Ovary (tissue), 3 donors: Measurements from ENCODE around the gene GNG11.

Source experiments
- EP300 ChIP-seq: sonication (generic); formaldehyde crosslinking; IDR thresholded peaks from one replicate; pipeline ENCODE4 v1.6.1; 2017; ENCODE audit warnings: antibody characterized with exemption
- POLR2A ChIP-seq: fragments of 450-650 bp; IDR thresholded peaks from one replicate; pipeline ENCODE4 v1.6.1; 2017; ENCODE audit warnings: antibody characterized with exemption, mild to moderate bottlenecking, moderate library complexity
- TF ChIP-seq, protein P1 (sequence below), 3 donors: fragments of 450-650 bp in 2 of 3; fragments of 200-600 bp in 1 of 3; IDR thresholded peaks; one replicate each; pipeline versions ENCODE4 v1.5.1 to v1.8.0; 2016 to 2022; ENCODE audit warnings: antibody characterized with exemption in 3 of 3, mild to moderate bottlenecking in 1 of 3
- donor health status: DM: no; HTN: no; CAD: no.

DNA sequence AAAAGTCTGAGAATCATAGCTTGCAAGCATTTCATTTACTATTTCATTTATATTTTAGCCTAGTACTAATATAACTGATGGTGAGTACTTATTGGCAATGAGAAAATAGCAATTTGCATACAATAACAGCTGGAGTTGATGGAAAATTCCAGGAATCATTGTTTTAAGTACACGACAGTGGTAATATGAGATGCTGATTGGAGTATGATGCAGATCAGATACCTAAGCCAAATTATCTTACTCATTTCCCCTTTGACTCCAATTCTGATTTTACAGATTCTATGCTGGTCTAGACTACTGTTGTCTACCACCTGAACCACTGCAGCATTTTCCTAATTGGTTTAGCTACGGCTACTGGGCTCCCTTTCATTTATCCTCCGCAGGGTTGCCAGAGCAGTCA lies 36.7 kb downstream of the GNG11 start:
- TF ChIP-seq POLR2A (no peak), EP300 (no peak)
- TF ChIP-seq, protein P1, sequence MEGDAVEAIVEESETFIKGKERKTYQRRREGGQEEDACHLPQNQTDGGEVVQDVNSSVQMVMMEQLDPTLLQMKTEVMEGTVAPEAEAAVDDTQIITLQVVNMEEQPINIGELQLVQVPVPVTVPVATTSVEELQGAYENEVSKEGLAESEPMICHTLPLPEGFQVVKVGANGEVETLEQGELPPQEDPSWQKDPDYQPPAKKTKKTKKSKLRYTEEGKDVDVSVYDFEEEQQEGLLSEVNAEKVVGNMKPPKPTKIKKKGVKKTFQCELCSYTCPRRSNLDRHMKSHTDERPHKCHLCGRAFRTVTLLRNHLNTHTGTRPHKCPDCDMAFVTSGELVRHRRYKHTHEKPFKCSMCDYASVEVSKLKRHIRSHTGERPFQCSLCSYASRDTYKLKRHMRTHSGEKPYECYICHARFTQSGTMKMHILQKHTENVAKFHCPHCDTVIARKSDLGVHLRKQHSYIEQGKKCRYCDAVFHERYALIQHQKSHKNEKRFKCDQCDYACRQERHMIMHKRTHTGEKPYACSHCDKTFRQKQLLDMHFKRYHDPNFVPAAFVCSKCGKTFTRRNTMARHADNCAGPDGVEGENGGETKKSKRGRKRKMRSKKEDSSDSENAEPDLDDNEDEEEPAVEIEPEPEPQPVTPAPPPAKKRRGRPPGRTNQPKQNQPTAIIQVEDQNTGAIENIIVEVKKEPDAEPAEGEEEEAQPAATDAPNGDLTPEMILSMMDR (IDR thresholded peaks at IDR 0.05), result no peak
